HG02981 (cell line): ENCODE data around the gene ZFP91.

Source experiments
- ATAC-seq: cut with Tn5 transposase; IDR thresholded peaks from one replicate; pipeline ENCODE4 v1.9.1; 2021; ENCODE audit warnings: mild to moderate bottlenecking, moderate library complexity; ENCODE audit not compliant: unreplicated experiment

ZFP91 gene

GRCh38 chr11:58659404-58659803 is 80.5 kb downstream of the ZFP91 start:
- no peak for ATAC-seq

GRCh38 chr11:58659910-58660570 is 81.2 kb downstream of the ZFP91 start:
- no peak for ATAC-seq
